Measurements from ENCODE around the gene RGS2. TPM values are rescaled to one million over a fixed set of nuclear protein-coding genes. Genes with fewer than 3 reads are reported as not detected.

Gene RGS2
- total and polyA plus RNA-seq, 2 experiments from 2014 or later: 196 to 283 TPM

DNA sequence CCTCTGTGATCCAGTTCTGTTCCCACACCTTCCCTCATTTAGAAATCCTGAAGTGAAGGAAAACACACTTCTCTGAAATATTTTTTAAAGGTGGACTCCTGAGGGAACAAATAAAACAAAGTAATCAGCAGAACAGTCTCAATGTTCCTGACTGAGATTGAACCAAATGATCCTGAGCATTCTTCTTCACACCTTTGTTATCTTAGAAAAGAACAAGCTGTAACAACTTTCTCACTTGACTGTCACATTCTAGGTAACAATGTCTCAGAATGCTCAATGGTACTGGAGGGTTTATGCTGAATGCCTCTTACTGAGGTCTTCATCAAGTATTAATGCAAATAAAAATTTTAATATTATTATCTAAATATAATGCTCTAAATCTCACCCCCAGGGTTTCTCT is 40.4 kb upstream of the RGS2 start:
- Histone ChIP-seq H3K79me2 (no peaks in the 10 kb centered on the region), H3K27ac (no peak overlapping the region), H3K36me3 (replicated peaks; ENCODE audit: insufficient read depth, low read depth) (no peaks in the 10 kb centered on the region), H3K9me3 (ENCODE audit: low read depth) (no peaks in the 10 kb centered on the region), H2AFZ (no peak overlapping the region), H3K9me2 (replicated peaks; ENCODE audit: insufficient read depth) (no peaks in the 10 kb centered on the region), H4K20me1 (ENCODE audit: insufficient read depth, poor library complexity, severe bottlenecking) (no peaks in the 10 kb centered on the region), H3K4me2 (no peak overlapping the region), H3K4me3 (no peak overlapping the region), H3K4me1 (ENCODE audit: insufficient read depth) (no peaks in the 10 kb centered on the region), H3K27me3 (no peaks in the 10 kb centered on the region)
- TF ChIP-seq EZH2phosphoT487 (IDR thresholded peaks at IDR 0.05; ENCODE audit: low read depth, severe bottlenecking, unreplicated experiment) (no peak), EZH2 (IDR thresholded peaks at IDR 0.05; ENCODE audit: borderline replicate concordance) (no peak)
- TF ChIP-seq, protein P1, sequence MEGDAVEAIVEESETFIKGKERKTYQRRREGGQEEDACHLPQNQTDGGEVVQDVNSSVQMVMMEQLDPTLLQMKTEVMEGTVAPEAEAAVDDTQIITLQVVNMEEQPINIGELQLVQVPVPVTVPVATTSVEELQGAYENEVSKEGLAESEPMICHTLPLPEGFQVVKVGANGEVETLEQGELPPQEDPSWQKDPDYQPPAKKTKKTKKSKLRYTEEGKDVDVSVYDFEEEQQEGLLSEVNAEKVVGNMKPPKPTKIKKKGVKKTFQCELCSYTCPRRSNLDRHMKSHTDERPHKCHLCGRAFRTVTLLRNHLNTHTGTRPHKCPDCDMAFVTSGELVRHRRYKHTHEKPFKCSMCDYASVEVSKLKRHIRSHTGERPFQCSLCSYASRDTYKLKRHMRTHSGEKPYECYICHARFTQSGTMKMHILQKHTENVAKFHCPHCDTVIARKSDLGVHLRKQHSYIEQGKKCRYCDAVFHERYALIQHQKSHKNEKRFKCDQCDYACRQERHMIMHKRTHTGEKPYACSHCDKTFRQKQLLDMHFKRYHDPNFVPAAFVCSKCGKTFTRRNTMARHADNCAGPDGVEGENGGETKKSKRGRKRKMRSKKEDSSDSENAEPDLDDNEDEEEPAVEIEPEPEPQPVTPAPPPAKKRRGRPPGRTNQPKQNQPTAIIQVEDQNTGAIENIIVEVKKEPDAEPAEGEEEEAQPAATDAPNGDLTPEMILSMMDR (IDR thresholded peaks at IDR 0.05; ENCODE audit: poor library complexity): no peak
- no peak for DNase-seq (ENCODE audit: low spot score)

DNA sequence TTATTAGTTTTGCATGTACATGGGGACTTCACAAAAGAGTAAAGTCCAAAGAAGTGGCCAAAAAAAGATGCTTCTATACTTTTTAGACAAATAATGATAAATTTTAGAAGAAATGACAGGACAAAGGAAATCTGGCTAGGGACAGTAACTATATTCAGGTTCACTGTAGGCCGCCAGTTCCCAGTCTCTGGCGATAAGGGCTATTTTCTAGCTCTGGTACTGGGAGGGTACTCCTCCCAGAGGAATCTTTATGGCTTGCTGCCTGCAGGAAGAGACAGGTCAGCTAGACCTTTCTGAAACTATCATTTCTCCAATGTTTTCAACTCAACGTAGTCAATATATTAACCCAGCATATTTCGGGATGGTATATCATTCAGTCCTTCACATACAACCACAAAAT is 37.5 kb upstream of the RGS2 start:
- H3K27ac ChIP-seq: no peak overlapping the region
- no peaks in the 10 kb centered on the region for H3K9me2 ChIP-seq (replicated peaks; ENCODE audit: insufficient read depth)
- no peak for DNase-seq (ENCODE audit: low spot score)
- H2AFZ ChIP-seq: no peak overlapping the region
- H3K4me2 ChIP-seq: no peak overlapping the region
- no peaks in the 10 kb centered on the region for H3K79me2 ChIP-seq
- TF ChIP-seq, protein P1 (IDR thresholded peaks at IDR 0.05; ENCODE audit: poor library complexity): no peak
- no peak for TF ChIP-seq EZH2phosphoT487 (IDR thresholded peaks at IDR 0.05; ENCODE audit: low read depth, severe bottlenecking, unreplicated experiment)
- no peaks in the 10 kb centered on the region for H3K36me3 ChIP-seq (replicated peaks; ENCODE audit: insufficient read depth, low read depth)
- H4K20me1 ChIP-seq (ENCODE audit: insufficient read depth, poor library complexity, severe bottlenecking): no peaks in the 10 kb centered on the region
- WGBS (ENCODE audit: low lambda C conversion rate, missing lambda C conversion rate): 82% methylated on average over 4 of the region's 4 CpGs
- no peaks in the 10 kb centered on the region for H3K27me3 ChIP-seq
- H3K4me3 ChIP-seq: no peak overlapping the region
- no peaks in the 10 kb centered on the region for H3K4me1 ChIP-seq (ENCODE audit: insufficient read depth)
- H3K9me3 ChIP-seq (ENCODE audit: low read depth): no peaks in the 10 kb centered on the region

DNA sequence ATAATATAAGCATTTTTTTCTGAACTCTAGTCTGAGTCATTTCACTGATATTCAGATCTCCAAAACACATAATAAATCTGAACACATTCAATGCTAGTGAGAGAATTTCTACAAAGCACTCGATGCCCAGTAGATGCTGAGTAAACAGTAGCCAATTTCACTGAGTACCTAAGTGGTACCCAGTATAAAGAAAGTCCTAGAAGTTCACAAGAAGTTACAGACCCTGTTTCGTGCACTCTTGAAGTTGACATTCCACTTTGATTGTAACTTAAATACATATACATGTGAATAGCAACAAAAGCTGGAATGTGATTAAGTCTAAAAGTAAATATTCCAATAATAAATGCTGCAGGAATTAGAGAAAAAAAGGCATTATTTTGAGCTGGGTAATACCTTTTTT is 33.2 kb upstream of the RGS2 start:
- no peaks in the 10 kb centered on the region for H4K20me1 ChIP-seq (ENCODE audit: insufficient read depth, poor library complexity, severe bottlenecking)
- no peak overlapping the region for H3K4me3 ChIP-seq
- WGBS (ENCODE audit: low lambda C conversion rate, missing lambda C conversion rate): 74% methylated on average over 2 of the region's 2 CpGs
- no peak overlapping the region for H3K4me2 ChIP-seq
- H3K36me3 ChIP-seq (replicated peaks; ENCODE audit: insufficient read depth, low read depth): no peaks in the 10 kb centered on the region
- TF ChIP-seq, protein P1 (IDR thresholded peaks at IDR 0.05; ENCODE audit: poor library complexity): no peak
- TF ChIP-seq EZH2 (IDR thresholded peaks at IDR 0.05; ENCODE audit: borderline replicate concordance) (no peak), EZH2phosphoT487 (IDR thresholded peaks at IDR 0.05; ENCODE audit: low read depth, severe bottlenecking, unreplicated experiment) (no peak)
- no peaks in the 10 kb centered on the region for H3K9me2 ChIP-seq (replicated peaks; ENCODE audit: insufficient read depth)
- H3K27ac ChIP-seq: no peak overlapping the region
- no peak overlapping the region for H2AFZ ChIP-seq
- no peak for DNase-seq (ENCODE audit: low spot score)
- no peaks in the 10 kb centered on the region for H3K79me2 ChIP-seq
- H3K4me1 ChIP-seq (ENCODE audit: insufficient read depth): no peaks in the 10 kb centered on the region
- no peaks in the 10 kb centered on the region for H3K9me3 ChIP-seq (ENCODE audit: low read depth)
- H3K27me3 ChIP-seq: no peaks in the 10 kb centered on the region

DNA sequence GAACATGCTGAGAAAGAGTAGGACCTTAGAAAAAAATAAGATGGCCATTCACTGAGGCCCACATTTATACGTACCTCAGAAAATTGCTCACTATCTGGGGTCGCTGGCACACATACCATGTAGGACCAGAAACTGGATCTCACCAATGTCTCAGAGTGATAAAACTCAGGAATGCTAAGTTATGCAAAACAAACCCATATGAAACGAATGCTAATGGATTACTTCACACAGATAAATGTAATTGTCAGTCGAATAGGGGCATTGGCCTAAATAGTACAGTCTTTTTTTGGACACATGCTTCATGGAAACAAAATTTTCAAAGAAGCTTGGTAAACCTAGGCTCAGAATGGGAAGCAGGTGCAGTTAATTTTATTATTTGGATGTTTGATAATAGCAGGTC is 32.6 kb upstream of the RGS2 start:
- Histone ChIP-seq H2AFZ (no peak overlapping the region), H4K20me1 (ENCODE audit: insufficient read depth, poor library complexity, severe bottlenecking) (no peaks in the 10 kb centered on the region), H3K27me3 (no peaks in the 10 kb centered on the region), H3K9me2 (replicated peaks; ENCODE audit: insufficient read depth) (no peaks in the 10 kb centered on the region), H3K4me3 (no peak overlapping the region), H3K4me1 (ENCODE audit: insufficient read depth) (no peaks in the 10 kb centered on the region), H3K79me2 (no peaks in the 10 kb centered on the region), H3K27ac (no peak overlapping the region), H3K9me3 (ENCODE audit: low read depth) (no peaks in the 10 kb centered on the region), H3K36me3 (replicated peaks; ENCODE audit: insufficient read depth, low read depth) (no peaks in the 10 kb centered on the region), H3K4me2 (no peak overlapping the region)
- WGBS (ENCODE audit: low lambda C conversion rate, missing lambda C conversion rate): 89% methylated on average over 4 of the region's 4 CpGs
- TF ChIP-seq, protein P1 (IDR thresholded peaks at IDR 0.05; ENCODE audit: poor library complexity): no peak
- TF ChIP-seq EZH2 (IDR thresholded peaks at IDR 0.05; ENCODE audit: borderline replicate concordance) (no peak), EZH2phosphoT487 (IDR thresholded peaks at IDR 0.05; ENCODE audit: low read depth, severe bottlenecking, unreplicated experiment) (no peak)
- no peak for DNase-seq (ENCODE audit: low spot score)

All from hepatocyte (in vitro differentiated cells).